ENCODE data around the gene IL26.

DNA sequence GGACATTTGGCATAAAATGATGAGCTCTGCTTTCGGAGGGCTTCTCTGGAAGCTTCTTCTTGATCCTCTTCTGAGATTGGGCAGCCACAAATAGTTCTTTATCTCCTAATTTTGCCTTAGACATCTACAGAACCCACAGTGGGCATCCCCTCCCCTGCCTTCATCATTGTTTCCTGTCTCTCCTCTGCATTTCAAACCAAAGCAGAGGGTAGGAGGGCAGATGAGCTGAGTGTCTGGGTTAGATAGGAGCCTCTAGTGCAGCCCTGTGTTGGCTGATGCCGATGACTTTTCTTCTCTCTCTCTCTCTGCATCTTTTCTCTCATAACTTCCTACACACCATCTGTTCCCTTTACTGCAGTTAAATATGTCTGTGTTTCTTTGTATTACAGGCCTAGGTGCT lies 8.5 kb upstream of the IL26 start:
- TF ChIP-seq, protein P1, sequence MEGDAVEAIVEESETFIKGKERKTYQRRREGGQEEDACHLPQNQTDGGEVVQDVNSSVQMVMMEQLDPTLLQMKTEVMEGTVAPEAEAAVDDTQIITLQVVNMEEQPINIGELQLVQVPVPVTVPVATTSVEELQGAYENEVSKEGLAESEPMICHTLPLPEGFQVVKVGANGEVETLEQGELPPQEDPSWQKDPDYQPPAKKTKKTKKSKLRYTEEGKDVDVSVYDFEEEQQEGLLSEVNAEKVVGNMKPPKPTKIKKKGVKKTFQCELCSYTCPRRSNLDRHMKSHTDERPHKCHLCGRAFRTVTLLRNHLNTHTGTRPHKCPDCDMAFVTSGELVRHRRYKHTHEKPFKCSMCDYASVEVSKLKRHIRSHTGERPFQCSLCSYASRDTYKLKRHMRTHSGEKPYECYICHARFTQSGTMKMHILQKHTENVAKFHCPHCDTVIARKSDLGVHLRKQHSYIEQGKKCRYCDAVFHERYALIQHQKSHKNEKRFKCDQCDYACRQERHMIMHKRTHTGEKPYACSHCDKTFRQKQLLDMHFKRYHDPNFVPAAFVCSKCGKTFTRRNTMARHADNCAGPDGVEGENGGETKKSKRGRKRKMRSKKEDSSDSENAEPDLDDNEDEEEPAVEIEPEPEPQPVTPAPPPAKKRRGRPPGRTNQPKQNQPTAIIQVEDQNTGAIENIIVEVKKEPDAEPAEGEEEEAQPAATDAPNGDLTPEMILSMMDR (IDR thresholded peaks at IDR 0.05) = no peak
- TF ChIP-seq POLR2A (IDR thresholded peaks at IDR 0.05) = no peak
